GM19468 (cell line): Measurements from ENCODE around the gene CDH12.
"Not testable (repeated sequence)": the region's sequence is repeated elsewhere in the genome, so short reads cannot be mapped to it uniquely, and the experiment has no call there.

Experiments
- ATAC-seq: cut with Tn5 transposase; IDR thresholded peaks from one replicate; pipeline ENCODE4 v1.9.1; 2021; ENCODE audit warnings: mild to moderate bottlenecking, moderate library complexity, moderate number of reproducible peaks; ENCODE audit not compliant: unreplicated experiment; ENCODE audit errors: extremely low read depth

Gene CDH12

GRCh38 chr5:22079566-22079965 is 773.6 kb downstream of the CDH12 start:
- ATAC-seq, result no peak

- no peak for ATAC-seq
These were observed 774.1 kb downstream of the CDH12 start for GRCh38 chr5:22079002-22079401.

GRCh38 chr5:22076586-22076985 is 776.6 kb downstream of the CDH12 start:
- no peak for ATAC-seq

- ATAC-seq, result no peak
These were observed 782.9 kb downstream of the CDH12 start for GRCh38 chr5:22070186-22070728.

- no peak for ATAC-seq
These were observed 789.4 kb downstream of the CDH12 start for GRCh38 chr5:22063717-22064116.

- ATAC-seq, result no peak
These were observed 794.5 kb downstream of the CDH12 start for GRCh38 chr5:22058620-22059019.

- no peak for ATAC-seq
These were observed 796.1 kb downstream of the CDH12 start for GRCh38 chr5:22057012-22057411.

- ATAC-seq, result no peak
These were observed 796.5 kb downstream of the CDH12 start for GRCh38 chr5:22056601-22057000.

GRCh38 chr5:22053195-22053594 is 799.9 kb downstream of the CDH12 start:
- ATAC-seq, result no peak

- ATAC-seq, result no peak
These were observed 801.3 kb downstream of the CDH12 start for GRCh38 chr5:22051881-22052280.

GRCh38 chr5:22050931-22051330 is 802.2 kb downstream of the CDH12 start:
- ATAC-seq, result no peak

- ATAC-seq, result no peak
These were observed 808.9 kb downstream of the CDH12 start for GRCh38 chr5:22044229-22044628.

GRCh38 chr5:22036061-22036460 is 817.1 kb downstream of the CDH12 start:
- ATAC-seq, result no peak

- no peak for ATAC-seq
These were observed 820.1 kb downstream of the CDH12 start for GRCh38 chr5:22033066-22033465.

- no peak for ATAC-seq
These were observed 829.4 kb downstream of the CDH12 start for GRCh38 chr5:22023784-22024183.

- not testable (repeated sequence) for ATAC-seq
These were observed 840.3 kb downstream of the CDH12 start for GRCh38 chr5:22012893-22013292.

- ATAC-seq, result not testable (repeated sequence)
These were observed 842.3 kb downstream of the CDH12 start for GRCh38 chr5:22010808-22011207.

GRCh38 chr5:22001097-22001496 is 852.0 kb downstream of the CDH12 start:
- ATAC-seq, result not testable (repeated sequence)

- ATAC-seq, result not testable (repeated sequence)
These were observed 867.3 kb downstream of the CDH12 start for GRCh38 chr5:21985799-21986198.

GRCh38 chr5:21951571-21951970 is 901.6 kb downstream of the CDH12 start:
- ATAC-seq, result not testable (repeated sequence)

GRCh38 chr5:21931116-21931515 is 922.0 kb downstream of the CDH12 start:
- ATAC-seq, result no peak

- peak; percentile 88 for ATAC-seq
These were observed 933.6 kb downstream of the CDH12 start for GRCh38 chr5:21919414-21920022.
